OCI-LY1 (cell line): Measurements from ENCODE around the gene KANK4.

ENCODE experiments used
- H2AFZ ChIP-seq: fragments of 200-600 bp; sonication (generic), shearing (Covaris generic); 2 replicates; pipeline ENCODE4 v1.6.0; 2014; ENCODE audit warnings: antibody characterized with exemption, mild to moderate bottlenecking, low read length
- H3F3A ChIP-seq: fragments of 200-600 bp; sonication (generic), shearing (Covaris generic); 2 replicates; pipeline ENCODE4 v1.6.0; 2014; ENCODE audit warnings: mild to moderate bottlenecking, antibody characterized with exemption, low read length, moderate library complexity; ENCODE audit not compliant: insufficient read depth
- H3K27ac ChIP-seq: fragments of 200-600 bp; sonication (generic); 2 replicates; pipeline ENCODE4 v1.5.1; 2014; ENCODE audit warnings: low read length, mixed run types, mild to moderate bottlenecking, low read depth; ENCODE audit not compliant: poor library complexity, severe bottlenecking
- H3K27me3 ChIP-seq: fragments of 200-600 bp; sonication (generic); 2 replicates; pipeline ENCODE4 v1.6.0; 2014; ENCODE audit warnings: antibody characterized with exemption, mild to moderate bottlenecking, low read length, moderate library complexity; ENCODE audit not compliant: insufficient read depth
- H3K36me3 ChIP-seq: fragments of 200-600 bp; sonication (generic); 2 replicates; pipeline ENCODE4 v1.6.1; 2014; ENCODE audit warnings: mild to moderate bottlenecking, antibody characterized with exemption, low read length, moderate library complexity, mixed read lengths; ENCODE audit not compliant: insufficient read depth
- H3K4me1 ChIP-seq: fragments of 200-600 bp; sonication (generic); 2 replicates; pipeline ENCODE4 v1.5.1; 2014; ENCODE audit warnings: mild to moderate bottlenecking, low read length, moderate library complexity; ENCODE audit not compliant: insufficient read depth, severe bottlenecking
- H3K4me2 ChIP-seq: fragments of 200-600 bp; sonication (generic), shearing (Covaris generic); 2 replicates; pipeline ENCODE4 v1.6.1; 2014; ENCODE audit warnings: low read length
- H3K4me3 ChIP-seq: fragments of 200-600 bp; sonication (generic); 2 replicates; pipeline ENCODE4 v1.5.1; 2014; ENCODE audit warnings: low read length, low read depth, mild to moderate bottlenecking, mixed read lengths; ENCODE audit not compliant: poor library complexity, severe bottlenecking
- H3K79me2 ChIP-seq: fragments of 200-600 bp; shearing (Covaris generic); 2 replicates; pipeline ENCODE4 v1.6.1; 2016; ENCODE audit warnings: mixed run types, low read length, mixed read lengths; ENCODE audit not compliant: insufficient read depth
- H3K9ac ChIP-seq: fragments of 200-600 bp; sonication (generic), shearing (Covaris generic); 2 replicates; pipeline ENCODE4 v1.6.1; 2014; ENCODE audit warnings: mild to moderate bottlenecking, low read length, mixed read lengths
- H3K9me2 ChIP-seq: fragments of 200-600 bp; sonication (generic), shearing (Covaris generic); 2 replicates; pipeline ENCODE4 v1.6.1; 2014; ENCODE audit warnings: low read depth, mild to moderate bottlenecking, low read length, mixed read lengths
- H3K9me3 ChIP-seq: fragments of 200-600 bp; shearing (Covaris generic); 2 replicates; pipeline ENCODE4 v1.6.1; 2014; ENCODE audit warnings: low read length, mixed read lengths
- H4K20me1 ChIP-seq: fragments of 200-600 bp; sonication (generic), shearing (Covaris generic); 2 replicates; pipeline ENCODE4 v1.6.0; 2016; ENCODE audit warnings: mild to moderate bottlenecking, low read length; ENCODE audit not compliant: insufficient read depth
- CTCF ChIP-seq: fragments of 200-600 bp; sonication (generic), shearing (Covaris generic); IDR thresholded peaks from 2 replicates; pipeline ENCODE4 v1.5.1; 2017; ENCODE audit warnings: mild to moderate bottlenecking, antibody characterized with exemption, low read length, moderate library complexity, mixed read lengths
- EZH2 ChIP-seq: fragments of 200-600 bp; sonication (generic), shearing (Covaris generic); IDR thresholded peaks from 2 replicates; pipeline ENCODE4 v1.8.0; 2017; ENCODE audit warnings: borderline replicate concordance, mixed run types, mild to moderate bottlenecking, antibody characterized with exemption, low read length, moderate library complexity, mixed read lengths

KANK4 gene

GRCh38 chr1:62346886-62347285, 27.7 kb upstream of the KANK4 start:
- H3K79me2 ChIP-seq = no peaks in the 10 kb centered on the region
- no peak overlapping the region for H3K9ac ChIP-seq
- H3K36me3 ChIP-seq = no peaks in the 10 kb centered on the region
- H3K27me3 ChIP-seq = peaks cover 5% of the 10 kb centered on the region; the same call in 1 of the 2 replicates
- TF ChIP-seq CTCF = no peak
- no peak for TF ChIP-seq EZH2
- H3K4me1 ChIP-seq = no peaks in the 10 kb centered on the region
- no peak overlapping the region for H3K4me2 ChIP-seq
- H4K20me1 ChIP-seq = no peaks in the 10 kb centered on the region
- H3K9me3 ChIP-seq = no peaks in the 10 kb centered on the region
- H2AFZ ChIP-seq = no peak overlapping the region
- no peaks in the 10 kb centered on the region for H3K9me2 ChIP-seq
- no peak overlapping the region for H3K27ac ChIP-seq
- H3F3A ChIP-seq = no peaks in the 10 kb centered on the region
- no peak overlapping the region for H3K4me3 ChIP-seq

GRCh38 chr1:62343911-62344310, 24.7 kb upstream of the KANK4 start:
- H3K36me3 ChIP-seq = no peaks in the 10 kb centered on the region
- no peaks in the 10 kb centered on the region for H3K9me2 ChIP-seq
- no peak overlapping the region for H3K9ac ChIP-seq
- H3K27me3 ChIP-seq = peaks cover 5% of the 10 kb centered on the region; the same call in 1 of the 2 replicates
- no peaks in the 10 kb centered on the region for H3K9me3 ChIP-seq
- no peak overlapping the region for H3K27ac ChIP-seq
- H2AFZ ChIP-seq = no peak overlapping the region
- no peaks in the 10 kb centered on the region for H3K4me1 ChIP-seq
- H3K4me3 ChIP-seq = no peak overlapping the region
- TF ChIP-seq CTCF (no peak), EZH2 (no peak)
- no peaks in the 10 kb centered on the region for H3F3A ChIP-seq
- H3K79me2 ChIP-seq = no peaks in the 10 kb centered on the region
- no peak overlapping the region for H3K4me2 ChIP-seq
- no peaks in the 10 kb centered on the region for H4K20me1 ChIP-seq

- no peaks in the 10 kb centered on the region for H3K4me1 ChIP-seq
- H3K9me3 ChIP-seq = no peaks in the 10 kb centered on the region
- H3K27ac ChIP-seq = no peak overlapping the region
- no peak overlapping the region for H2AFZ ChIP-seq
- peaks cover 5% of the 10 kb centered on the region; the same call in 1 of the 2 replicates for H3K27me3 ChIP-seq
- no peak overlapping the region for H3K9ac ChIP-seq
- no peak overlapping the region for H3K4me2 ChIP-seq
- no peaks in the 10 kb centered on the region for H3K9me2 ChIP-seq
- no peaks in the 10 kb centered on the region for H3K79me2 ChIP-seq
- H4K20me1 ChIP-seq = no peaks in the 10 kb centered on the region
- TF ChIP-seq EZH2 (no peak), CTCF (no peak)
- no peak overlapping the region for H3K4me3 ChIP-seq
- H3F3A ChIP-seq = no peaks in the 10 kb centered on the region
- H3K36me3 ChIP-seq = no peaks in the 10 kb centered on the region
Observed at GRCh38 chr1:62342270-62342669, 23.0 kb upstream of the KANK4 start.
